Activated CD4-positive, alpha-beta memory T cell treated with anti-CD3 and anti-CD28 coated beads, Interleukin-2, amount 10 ng/mL, durations not matched to agents 7 days and 5 days (primary cell): ENCODE results near the gene CRCP. TPM values are rescaled to one million over a fixed set of nuclear protein-coding genes. Genes with fewer than 3 reads are reported as not detected.
"Not testable (repeated sequence)": the region's sequence is repeated elsewhere in the genome, so short reads cannot be mapped to it uniquely, and the experiment has no call there.

Source experiments
- CTCF ChIA-PET: fragments of 350-600 bp; sonication (Branson Sonifier 250); formaldehyde crosslinking; loops from one replicate; lab custom pipeline; 2021; ENCODE audit warnings: antibody characterized with exemption, inconsistent platforms; lab: Charles Lee
- POLR2A ChIA-PET: fragments of 350-600 bp; sonication (Branson Sonifier 250); formaldehyde crosslinking; loops from one replicate; lab custom pipeline; 2021; ENCODE audit warnings: antibody characterized with exemption; lab: Charles Lee
- DNase-seq: peaks from one replicate; pipeline ENCODE4 v3.0.0-alpha.2; 2020
- H3K27ac Mint-ChIP-seq: one replicate; pipeline ENCODE4 v1.8.0; 2021; ENCODE audit warnings: mild to moderate bottlenecking, mixed read lengths
- H3K27me3 Mint-ChIP-seq: one replicate; pipeline ENCODE4 v1.8.0; 2021; ENCODE audit warnings: mixed read lengths
- H3K36me3 Mint-ChIP-seq: one replicate; pipeline ENCODE4 v1.8.0; 2021; ENCODE audit warnings: low read depth, mixed read lengths
- H3K4me1 Mint-ChIP-seq: one replicate; pipeline ENCODE4 v1.8.0; 2021; ENCODE audit warnings: mixed read lengths
- H3K4me3 Mint-ChIP-seq: one replicate; pipeline ENCODE4 v1.8.0; 2021; ENCODE audit warnings: mild to moderate bottlenecking, mixed read lengths
- H3K9me3 Mint-ChIP-seq: one replicate; pipeline ENCODE4 v1.8.0; 2021; ENCODE audit warnings: mixed read lengths
- total RNA-seq, 2 experiments: library from RNA; stranded (reverse); gene quantifications; one replicate each; pipeline ENCODE4 v1.2.3, GENCODE V29; 2021

CRCP gene
- total RNA-seq, 2 experiments from 2014 or later, result 23.6 to 24.0 TPM

DNA sequence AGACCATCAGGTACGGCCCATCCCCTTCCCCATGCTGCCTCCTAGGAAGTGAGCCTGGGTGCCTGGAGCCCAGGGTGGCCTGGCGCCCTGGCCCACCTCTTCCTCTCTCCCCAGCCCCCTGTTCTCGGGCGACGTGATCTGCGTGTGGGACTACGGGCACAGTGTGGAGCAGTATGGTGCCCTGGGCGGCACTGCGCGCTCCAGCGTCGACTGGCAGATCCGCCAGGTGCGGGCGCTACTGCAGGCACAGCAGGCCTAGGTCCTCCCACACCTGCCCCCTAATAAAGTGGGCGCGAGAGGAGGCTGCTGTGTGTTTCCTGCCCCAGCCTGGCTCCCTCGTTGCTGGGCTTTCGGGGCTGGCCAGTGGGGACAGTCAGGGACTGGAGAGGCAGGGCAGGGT is 22.0 kb upstream of the CRCP start:
- Mint-ChIP-seq H3K27me3 (no peaks in the 10 kb centered on the region), H3K4me1 (no peaks in the 10 kb centered on the region), H3K36me3 (no peaks in the 10 kb centered on the region), H3K9me3 (no peaks in the 10 kb centered on the region), H3K27ac (no peak overlapping the region), H3K4me3 (no peak overlapping the region)
- no peak for DNase-seq
- CTCF ChIA-PET, result no interaction called here
- POLR2A ChIA-PET, result no interaction called here

GRCh38 chr7:66095010-66095409 is 19.6 kb upstream of the CRCP start:
- H3K27me3 Mint-ChIP-seq, result no peaks in the 10 kb centered on the region

DNA sequence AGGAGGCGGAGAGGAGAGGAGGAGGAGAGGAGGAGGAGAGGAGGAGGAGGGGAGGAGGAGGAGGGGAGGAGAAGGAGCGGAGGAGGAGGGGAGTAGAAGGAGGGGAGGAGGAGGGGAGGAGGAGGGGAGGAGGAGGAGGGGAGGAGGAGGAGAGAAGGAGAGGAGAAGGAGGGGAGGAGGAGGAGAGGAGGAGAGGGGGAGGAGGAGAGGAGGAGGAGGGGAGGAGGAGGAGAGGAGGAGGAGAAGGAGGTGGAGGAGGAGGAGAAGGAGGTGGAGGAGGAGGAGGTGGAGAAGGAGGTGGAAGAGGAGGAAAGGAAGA is 15.5 kb upstream of the CRCP start:
- H3K4me3 Mint-ChIP-seq, result no peak overlapping the region
- CTCF ChIA-PET, result no interaction called here
- no peaks in the 10 kb centered on the region for H3K36me3 Mint-ChIP-seq

More at GRCh38 chr7:66095010-66095409, 19.6 kb upstream of the CRCP start:
- Mint-ChIP-seq H3K36me3 (no peaks in the 10 kb centered on the region), H3K27ac (no peak overlapping the region), H3K4me1 (peaks cover 8% of the 10 kb centered on the region), H3K9me3 (no peaks in the 10 kb centered on the region), H3K4me3 (no peak overlapping the region)
- ChIA-PET POLR2A (no interaction called here), CTCF (interaction anchor here (0.7 kb wide), 1 partner anchor 721 kb away, joined by 4 read pairs; the partner anchor contains the start of gene ZNF92)
- no peak for DNase-seq

DNA sequence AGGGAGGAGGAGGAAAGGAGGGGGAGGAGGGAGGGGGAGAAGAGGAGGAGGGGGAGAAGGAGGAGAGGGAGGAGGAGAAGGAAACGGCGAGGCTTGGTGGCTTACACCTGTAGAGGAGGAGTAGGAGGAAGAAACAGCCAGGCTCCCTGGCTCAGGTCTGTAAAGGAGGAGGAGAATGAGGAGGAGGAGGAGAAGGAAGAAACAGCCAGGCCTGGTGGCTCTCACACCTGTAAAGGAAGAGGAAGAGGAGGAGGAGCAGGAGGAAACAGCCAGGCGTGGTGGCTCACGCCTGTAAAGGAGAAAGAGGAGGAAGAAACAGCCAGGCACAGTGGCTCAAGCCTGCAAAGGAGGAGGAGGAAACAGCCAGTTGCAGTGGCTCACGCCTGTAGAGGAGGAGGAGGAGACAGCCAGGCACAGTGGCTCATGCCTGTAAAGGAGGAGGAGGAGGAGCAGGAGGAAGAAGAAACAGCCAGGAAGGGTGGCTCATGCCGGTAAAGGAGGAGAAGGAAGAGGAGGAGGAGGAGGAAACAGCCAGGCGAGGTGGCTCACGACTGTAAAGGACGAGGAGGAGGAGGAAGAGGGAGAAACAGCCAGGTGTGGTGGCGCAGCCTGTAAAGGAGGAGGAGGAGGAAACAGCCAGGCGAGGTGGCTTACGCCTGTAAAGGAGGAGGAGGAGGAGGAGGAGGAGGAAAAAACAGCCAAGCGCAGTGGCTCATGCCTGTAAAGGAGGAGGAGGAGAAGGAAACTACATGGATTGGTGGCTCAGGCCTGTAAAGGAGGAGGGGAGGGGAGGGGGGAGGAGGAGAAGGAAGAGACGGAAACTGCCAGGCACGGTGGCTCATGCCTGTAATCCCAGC is 14.9 kb upstream of the CRCP start:
- Mint-ChIP-seq H3K27ac (peak overlapping the region; percentile 69), H3K4me3 (peak overlapping the region; percentile 75), H3K27me3 (no peaks in the 10 kb centered on the region), H3K36me3 (no peaks in the 10 kb centered on the region), H3K9me3 (no peaks in the 10 kb centered on the region), H3K4me1 (peaks cover 13% of the 10 kb centered on the region)
- peak; percentile 42 for DNase-seq
- CTCF ChIA-PET, result no interaction called here
- POLR2A ChIA-PET, result no interaction called here

More for the DNA sequence above, 15.5 kb upstream of the CRCP start:
- no peaks in the 10 kb centered on the region for H3K9me3 Mint-ChIP-seq
- POLR2A ChIA-PET, result no interaction called here
- no peak for DNase-seq
- H3K27me3 Mint-ChIP-seq, result no peaks in the 10 kb centered on the region
- peaks cover 13% of the 10 kb centered on the region for H3K4me1 Mint-ChIP-seq
- no peak overlapping the region for H3K27ac Mint-ChIP-seq

- peak overlapping the region; percentile 75 for H3K4me3 Mint-ChIP-seq
- POLR2A ChIA-PET, result no interaction called here
- H3K27ac Mint-ChIP-seq, result peak overlapping the region; percentile 69
- peaks cover 13% of the 10 kb centered on the region for H3K4me1 Mint-ChIP-seq
- CTCF ChIA-PET, result no interaction called here
- no peaks in the 10 kb centered on the region for H3K36me3 Mint-ChIP-seq
- DNase-seq, result no peak
- H3K27me3 Mint-ChIP-seq, result no peaks in the 10 kb centered on the region
- no peaks in the 10 kb centered on the region for H3K9me3 Mint-ChIP-seq
Measured at GRCh38 chr7:66100408-66101050, 14.1 kb upstream of the CRCP start.

GRCh38 chr7:66102168-66102567 is 12.5 kb upstream of the CRCP start:
- H3K27ac Mint-ChIP-seq, H3K36me3 Mint-ChIP-seq, CTCF ChIA-PET, H3K4me3 Mint-ChIP-seq, H3K9me3 Mint-ChIP-seq, H3K27me3 Mint-ChIP-seq, DNase-seq: not testable (repeated sequence)
- peaks cover 13% of the 10 kb centered on the region for H3K4me1 Mint-ChIP-seq
- POLR2A ChIA-PET, result interaction anchor here (1.2 kb wide), 1 partner anchor 13 kb away, joined by 3 read pairs; the partner anchor contains the start of gene CRCP

DNA sequence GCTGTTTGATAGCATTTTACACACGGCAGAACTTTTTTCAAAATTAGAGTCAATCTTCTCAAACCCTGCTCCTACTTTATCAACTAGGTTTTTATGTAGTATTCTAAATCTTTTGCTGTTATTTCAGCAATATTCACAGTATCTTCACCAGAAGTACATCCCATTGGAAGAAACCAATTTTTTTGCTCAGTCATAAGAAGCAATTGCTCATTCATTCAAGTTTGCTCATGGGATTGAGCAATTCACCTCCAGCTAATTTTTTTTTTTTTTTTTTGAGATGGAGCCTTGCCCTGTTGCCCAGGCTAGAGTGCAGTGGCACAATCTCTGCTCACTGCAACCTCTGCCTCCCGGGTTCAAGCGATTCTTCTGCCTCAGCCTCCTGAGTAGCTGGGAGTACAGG is 10.7 kb upstream of the CRCP start:
- H3K9me3 Mint-ChIP-seq, H3K27me3 Mint-ChIP-seq, H3K27ac Mint-ChIP-seq, H3K4me3 Mint-ChIP-seq, DNase-seq, H3K36me3 Mint-ChIP-seq, POLR2A ChIA-PET, CTCF ChIA-PET: not testable (repeated sequence)
- peaks cover 11% of the 10 kb centered on the region for H3K4me1 Mint-ChIP-seq

- Mint-ChIP-seq H3K4me1 (peaks cover 2% of the 10 kb centered on the region), H3K9me3 (no peaks in the 10 kb centered on the region), H3K27me3 (no peaks in the 10 kb centered on the region), H3K27ac (no peak overlapping the region), H3K36me3 (no peaks in the 10 kb centered on the region), H3K4me3 (no peak overlapping the region)
- POLR2A ChIA-PET, result no interaction called here
- DNase-seq, result no peak
- CTCF ChIA-PET, result no interaction called here
Measured at GRCh38 chr7:66105263-66105748, 9.3 kb upstream of the CRCP start.

DNA sequence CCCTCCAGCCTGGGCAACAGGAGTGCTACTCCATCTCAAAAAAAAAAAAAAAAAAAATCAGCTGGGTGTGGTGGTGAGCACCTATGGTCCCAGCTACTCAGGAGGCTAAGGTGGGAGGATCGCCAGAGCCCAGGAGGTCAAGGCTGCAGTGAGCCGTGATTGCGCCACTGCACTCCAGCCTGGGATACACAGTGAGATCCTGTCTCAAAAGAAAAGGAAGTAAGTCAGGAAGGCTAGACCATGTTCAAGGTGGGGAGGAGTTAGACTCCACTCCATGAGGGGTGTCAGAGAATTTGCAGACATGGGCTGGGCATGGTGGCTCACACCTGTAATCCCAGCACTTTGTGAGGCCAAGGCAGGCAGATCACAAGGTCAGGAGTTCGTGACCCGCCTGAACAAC is 6.2 kb upstream of the CRCP start:
- DNase-seq, H3K36me3 Mint-ChIP-seq, H3K27me3 Mint-ChIP-seq, POLR2A ChIA-PET, H3K4me1 Mint-ChIP-seq, H3K9me3 Mint-ChIP-seq, H3K4me3 Mint-ChIP-seq, H3K27ac Mint-ChIP-seq: not testable (repeated sequence)
- CTCF ChIA-PET, result interaction anchor here (1.3 kb wide), 1 partner anchor 53 kb away, joined by 3 read pairs; no protein-coding TSS in a partner anchor

DNA sequence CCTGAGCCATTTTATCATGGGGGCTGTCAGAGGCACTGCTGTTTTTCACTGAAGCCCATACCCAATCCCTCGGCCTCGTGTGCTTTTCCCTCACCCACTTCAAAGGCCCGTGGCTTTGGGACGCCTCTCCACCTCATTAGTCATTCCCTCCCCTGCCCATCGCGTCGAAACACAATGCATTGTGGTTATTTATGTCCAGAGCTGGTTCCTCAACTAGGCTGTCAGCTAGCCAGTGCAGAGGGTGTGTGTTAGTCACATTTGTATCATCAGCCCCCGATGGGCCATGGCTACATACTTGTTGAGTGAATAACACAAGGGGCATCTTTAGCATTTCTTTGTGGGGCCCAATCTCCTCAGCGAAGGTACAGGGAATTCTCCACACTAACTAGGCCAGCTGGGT is 3.8 kb upstream of the CRCP start:
- DNase-seq, result no peak
- POLR2A ChIA-PET, result no interaction called here
- H3K4me3 Mint-ChIP-seq, result no peak overlapping the region
- no peaks in the 10 kb centered on the region for H3K9me3 Mint-ChIP-seq
- no peak overlapping the region for H3K27ac Mint-ChIP-seq
- no peaks in the 10 kb centered on the region for H3K27me3 Mint-ChIP-seq
- H3K36me3 Mint-ChIP-seq, result peaks cover 11% of the 10 kb centered on the region
- H3K4me1 Mint-ChIP-seq, result peaks cover 15% of the 10 kb centered on the region
- CTCF ChIA-PET, result interaction anchor here (0.6 kb wide), 1 partner anchor 128 kb away, joined by 3 read pairs; no protein-coding TSS in a partner anchor

GRCh38 chr7:66116680-66117420 is 2.2 kb downstream of the CRCP start:
- CTCF ChIA-PET, POLR2A ChIA-PET, H3K27me3 Mint-ChIP-seq: not testable (repeated sequence)

DNA sequence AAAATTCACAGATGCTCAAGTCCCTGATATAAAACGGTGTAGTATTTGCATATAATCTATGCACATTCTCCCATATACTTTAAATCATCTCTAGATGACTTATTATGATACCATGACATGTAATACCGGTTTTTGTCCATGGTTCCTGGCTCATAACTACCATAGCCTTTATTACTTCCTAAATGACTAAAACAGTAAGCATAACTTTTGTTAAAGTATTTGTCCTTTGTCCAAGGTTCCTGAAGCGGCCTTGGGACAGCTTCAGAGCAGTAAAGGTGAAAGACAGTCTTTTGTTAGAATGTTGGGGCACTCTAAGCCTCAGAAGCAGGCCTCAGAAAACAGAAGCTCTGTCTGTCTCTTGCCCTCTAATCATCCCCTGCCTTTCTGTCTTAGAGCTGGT is 4.0 kb downstream of the CRCP start:
- H3K9me3 Mint-ChIP-seq, result no peaks in the 10 kb centered on the region
- ChIA-PET POLR2A (no interaction called here), CTCF (no interaction called here)
- H3K4me1 Mint-ChIP-seq, result peaks cover 46% of the 10 kb centered on the region
- no peak overlapping the region for H3K27ac Mint-ChIP-seq
- peaks cover 34% of the 10 kb centered on the region for H3K36me3 Mint-ChIP-seq
- DNase-seq, result no peak
- no peak overlapping the region for H3K4me3 Mint-ChIP-seq
- no peaks in the 10 kb centered on the region for H3K27me3 Mint-ChIP-seq

More at GRCh38 chr7:66116680-66117420, 2.2 kb downstream of the CRCP start:
- DNase-seq, H3K27ac Mint-ChIP-seq, H3K9me3 Mint-ChIP-seq: not testable (repeated sequence)
- H3K4me1 Mint-ChIP-seq, result peaks cover 46% of the 10 kb centered on the region
- peak overlapping the region; percentile 52 for H3K4me3 Mint-ChIP-seq
- peaks cover 31% of the 10 kb centered on the region for H3K36me3 Mint-ChIP-seq
